Fibroblast of lung (primary cell): ENCODE results near the gene KCP.

Experiments used
- EZH2 ChIP-seq: IDR thresholded peaks from 2 replicates; pipeline ENCODE4 v1.5.1; 2012; ENCODE audit warnings: low read length, control low read depth, mild to moderate bottlenecking; ENCODE audit errors: missing control alignments
- TF ChIP-seq, protein P1 (sequence below), 2 donors: IDR thresholded peaks in 1 of 2; conservative IDR thresholded peaks in 1 of 2; 1 replicate in 1 of 2; 2 replicates in 1 of 2; pipeline ENCODE4 v1.5.1; 2011 to 2012; ENCODE audit warnings: low read length in 2 of 2, control low read depth in 1 of 2, inconsistent platforms in 1 of 2, low read depth in 1 of 2, mild to moderate bottlenecking in 1 of 2

DNA sequence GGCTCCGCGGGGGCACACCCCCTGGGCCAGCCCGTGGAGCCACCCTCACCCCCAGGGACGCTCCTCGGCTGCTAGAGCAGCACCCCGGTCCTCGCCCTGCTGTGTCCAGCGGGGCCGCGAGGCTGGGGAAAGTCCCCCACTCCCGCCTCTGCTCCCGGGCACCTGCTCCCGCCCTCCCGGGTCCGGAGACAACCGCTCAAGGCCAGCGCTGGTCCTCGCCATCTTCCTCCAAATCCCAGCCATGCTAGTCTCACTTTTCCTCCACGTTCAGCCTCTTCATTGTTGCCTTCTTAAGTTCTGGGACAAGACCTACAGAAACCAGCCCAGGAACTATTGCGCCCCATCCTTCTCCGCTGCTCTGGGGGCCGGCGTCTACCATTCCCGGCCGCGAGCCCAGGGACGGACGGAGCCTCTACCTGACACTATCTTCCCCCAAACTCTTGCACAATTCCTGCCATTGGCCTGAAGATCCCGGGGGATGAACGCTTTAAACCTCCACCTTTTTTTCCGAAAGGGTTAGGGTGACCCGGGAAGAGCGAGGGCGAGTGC is 4.8 kb upstream of the KCP start:
- TF ChIP-seq, protein P1, sequence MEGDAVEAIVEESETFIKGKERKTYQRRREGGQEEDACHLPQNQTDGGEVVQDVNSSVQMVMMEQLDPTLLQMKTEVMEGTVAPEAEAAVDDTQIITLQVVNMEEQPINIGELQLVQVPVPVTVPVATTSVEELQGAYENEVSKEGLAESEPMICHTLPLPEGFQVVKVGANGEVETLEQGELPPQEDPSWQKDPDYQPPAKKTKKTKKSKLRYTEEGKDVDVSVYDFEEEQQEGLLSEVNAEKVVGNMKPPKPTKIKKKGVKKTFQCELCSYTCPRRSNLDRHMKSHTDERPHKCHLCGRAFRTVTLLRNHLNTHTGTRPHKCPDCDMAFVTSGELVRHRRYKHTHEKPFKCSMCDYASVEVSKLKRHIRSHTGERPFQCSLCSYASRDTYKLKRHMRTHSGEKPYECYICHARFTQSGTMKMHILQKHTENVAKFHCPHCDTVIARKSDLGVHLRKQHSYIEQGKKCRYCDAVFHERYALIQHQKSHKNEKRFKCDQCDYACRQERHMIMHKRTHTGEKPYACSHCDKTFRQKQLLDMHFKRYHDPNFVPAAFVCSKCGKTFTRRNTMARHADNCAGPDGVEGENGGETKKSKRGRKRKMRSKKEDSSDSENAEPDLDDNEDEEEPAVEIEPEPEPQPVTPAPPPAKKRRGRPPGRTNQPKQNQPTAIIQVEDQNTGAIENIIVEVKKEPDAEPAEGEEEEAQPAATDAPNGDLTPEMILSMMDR (conservative IDR thresholded peaks at IDR 0.05 in 1 of 2, IDR thresholded peaks at IDR 0.05 in 1 of 2; ENCODE audit: low read depth in 1 of 2, low read length in 2 of 2) = no peak
- peak; percentile 75 for TF ChIP-seq EZH2
